Spleen (tissue), 7 donors: ENCODE measurements around the gene CIITA.

ENCODE experiments used
- POLR2A ChIP-seq, 3 donors: fragments of 450-650 bp; IDR thresholded peaks; one replicate each; pipeline ENCODE4 v1.5.1; 2017; ENCODE audit warnings: antibody characterized with exemption in 3 of 3, mild to moderate bottlenecking in 1 of 3
- TF ChIP-seq, protein P1 (sequence below), 11 experiments: fragments of 200-600 bp in 7 of 11; fragments of 450-650 bp in 4 of 11; sonication (generic) in 4 of 11; IDR thresholded peaks in 8 of 11; conservative IDR thresholded peaks in 3 of 11; 1 replicate in 7 of 11; 2 replicates in 4 of 11; pipeline versions ENCODE4 v1.4.0 to v1.8.0; 2016 to 2021; ENCODE audit warnings: antibody characterized with exemption in 11 of 11, inconsistent platforms in 4 of 11, mild to moderate bottlenecking in 1 of 11
- donor health status: DM: no; HTN: no; CAD: no; lungs with moderate emphysema.
- donor health status: DM: no; HTN: no; CAD: no.
- donor health status: DM: no; HTN: no; CAD: no.

GRCh38 chr16:10834766-10835165, 42.2 kb upstream of the CIITA start:
- TF ChIP-seq, protein P1, sequence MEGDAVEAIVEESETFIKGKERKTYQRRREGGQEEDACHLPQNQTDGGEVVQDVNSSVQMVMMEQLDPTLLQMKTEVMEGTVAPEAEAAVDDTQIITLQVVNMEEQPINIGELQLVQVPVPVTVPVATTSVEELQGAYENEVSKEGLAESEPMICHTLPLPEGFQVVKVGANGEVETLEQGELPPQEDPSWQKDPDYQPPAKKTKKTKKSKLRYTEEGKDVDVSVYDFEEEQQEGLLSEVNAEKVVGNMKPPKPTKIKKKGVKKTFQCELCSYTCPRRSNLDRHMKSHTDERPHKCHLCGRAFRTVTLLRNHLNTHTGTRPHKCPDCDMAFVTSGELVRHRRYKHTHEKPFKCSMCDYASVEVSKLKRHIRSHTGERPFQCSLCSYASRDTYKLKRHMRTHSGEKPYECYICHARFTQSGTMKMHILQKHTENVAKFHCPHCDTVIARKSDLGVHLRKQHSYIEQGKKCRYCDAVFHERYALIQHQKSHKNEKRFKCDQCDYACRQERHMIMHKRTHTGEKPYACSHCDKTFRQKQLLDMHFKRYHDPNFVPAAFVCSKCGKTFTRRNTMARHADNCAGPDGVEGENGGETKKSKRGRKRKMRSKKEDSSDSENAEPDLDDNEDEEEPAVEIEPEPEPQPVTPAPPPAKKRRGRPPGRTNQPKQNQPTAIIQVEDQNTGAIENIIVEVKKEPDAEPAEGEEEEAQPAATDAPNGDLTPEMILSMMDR (IDR thresholded peaks at IDR 0.05 in 8 of 11, conservative IDR thresholded peaks at IDR 0.05 in 3 of 11) = no peak
- TF ChIP-seq POLR2A (IDR thresholded peaks at IDR 0.05) = no peak
